ENCODE data around the gene DNAJB11. TPM values are rescaled to one million over a fixed set of nuclear protein-coding genes. Genes with fewer than 3 reads are reported as not detected.

DNAJB11 gene
- total RNA-seq, 1 experiment from 2014 or later: 87.9 TPM

GRCh38 chr3:186621894-186622650 lies 51.6 kb downstream of the DNAJB11 start:
- CTCF ChIA-PET: interaction anchor here (0.6 kb wide), 1 partner anchor 33 kb away, joined by 7 read pairs; no protein-coding TSS in a partner anchor
- H3K4me1 ChIP-seq (ENCODE audit: control insufficient read depth, insufficient read depth, low read length): 0 out of 2 replicates have a peak, but pooled peaks cover 4% of the 10 kb centered on the region
- no peak overlapping the region for H3K4me3 ChIP-seq (ENCODE audit: low read depth in 2 of 2, low read length in 2 of 2)
- no peak overlapping the region for H3K27ac ChIP-seq (ENCODE audit: low read length)
- POLR2A ChIA-PET: no interaction called here
- ATAC-seq (no peak), DNase-seq (ENCODE audit: low read depth, low spot score) (no peak)
- intact Hi-C loops (cut with micrococcal nuclease; ENCODE audit: unreplicated experiment) (no loop called here), in situ Hi-C loops (cut with HindIII; ENCODE audit: low pct_unique_long_range_greater_than_20kb, low sequenced_read_pairs) (no loop called here)
- H3K27me3 ChIP-seq (ENCODE audit: control insufficient read depth, insufficient read depth, low read length): peaks cover 16% of the 10 kb centered on the region
- no TSS peak for BruUV-seq (replicated peaks)
- no peaks in the 10 kb centered on the region for H3K9me3 ChIP-seq (ENCODE audit: control insufficient read depth, insufficient read depth, low read depth, low read length)
- TF ChIP-seq SIN3A (IDR thresholded peaks at IDR 0.05; ENCODE audit: borderline replicate concordance, insufficient read depth, low read depth, low read length): no peak
- TF ChIP-seq CTCF (IDR thresholded peaks at IDR 0.05): no peak
- no peak for TF ChIP-seq REST (IDR thresholded peaks at IDR 0.05; ENCODE audit: insufficient read depth in 1 of 2, low read depth in 2 of 2, low read length in 1 of 2)
- no peak for TF ChIP-seq TCF7L2 (IDR thresholded peaks at IDR 0.05; ENCODE audit: low read depth, low read length)
- no peak for TF ChIP-seq POLR2AphosphoS5 (IDR thresholded peaks at IDR 0.05; ENCODE audit: low read depth, low read length)
- H3K36me3 ChIP-seq (ENCODE audit: control insufficient read depth, insufficient read depth, low read length): no peaks in the 10 kb centered on the region

GRCh38 chr3:186622651-186623310 lies 52.3 kb downstream of the DNAJB11 start:
- no peaks in the 10 kb centered on the region for H3K36me3 ChIP-seq (ENCODE audit: control insufficient read depth, insufficient read depth, low read length)
- H3K4me1 ChIP-seq (ENCODE audit: control insufficient read depth, insufficient read depth, low read length): no peaks in the 10 kb centered on the region
- H3K9me3 ChIP-seq (ENCODE audit: control insufficient read depth, insufficient read depth, low read depth, low read length): no peaks in the 10 kb centered on the region
- in situ Hi-C loops (cut with HindIII; ENCODE audit: low pct_unique_long_range_greater_than_20kb, low sequenced_read_pairs): no loop called here
- no TSS peak for BruUV-seq (replicated peaks)
- ChIA-PET CTCF (no interaction called here), POLR2A (no interaction called here)
- ATAC-seq (no peak), DNase-seq (ENCODE audit: low read depth, low spot score) (no peak)
- H3K4me3 ChIP-seq (ENCODE audit: low read depth in 2 of 2, low read length in 2 of 2): no peak overlapping the region
- peaks cover 15% of the 10 kb centered on the region for H3K27me3 ChIP-seq (ENCODE audit: control insufficient read depth, insufficient read depth, low read length)
- H3K27ac ChIP-seq (ENCODE audit: low read length): no peak overlapping the region
- TF ChIP-seq CTCF (IDR thresholded peaks at IDR 0.05): no peak
- no peak for TF ChIP-seq TCF7L2 (IDR thresholded peaks at IDR 0.05; ENCODE audit: low read depth, low read length)
- TF ChIP-seq REST (IDR thresholded peaks at IDR 0.05; ENCODE audit: insufficient read depth in 1 of 2, low read depth in 2 of 2, low read length in 1 of 2): no peak
- TF ChIP-seq SIN3A (IDR thresholded peaks at IDR 0.05; ENCODE audit: borderline replicate concordance, insufficient read depth, low read depth, low read length): no peak
- no peak for TF ChIP-seq POLR2AphosphoS5 (IDR thresholded peaks at IDR 0.05; ENCODE audit: low read depth, low read length)
- intact Hi-C loops (cut with micrococcal nuclease; ENCODE audit: unreplicated experiment): no loop called here
